HG02798 (cell line): ENCODE results near the gene SUPT7L.
A peak's percentile ranks its signal among the peaks of the same experiment; 100 is the strongest.

Experiments used
- ATAC-seq: cut with Tn5 transposase; IDR thresholded peaks from one replicate; pipeline ENCODE4 v1.9.1; 2021; ENCODE audit warnings: mild to moderate bottlenecking; ENCODE audit not compliant: unreplicated experiment, poor library complexity

SUPT7L gene

DNA sequence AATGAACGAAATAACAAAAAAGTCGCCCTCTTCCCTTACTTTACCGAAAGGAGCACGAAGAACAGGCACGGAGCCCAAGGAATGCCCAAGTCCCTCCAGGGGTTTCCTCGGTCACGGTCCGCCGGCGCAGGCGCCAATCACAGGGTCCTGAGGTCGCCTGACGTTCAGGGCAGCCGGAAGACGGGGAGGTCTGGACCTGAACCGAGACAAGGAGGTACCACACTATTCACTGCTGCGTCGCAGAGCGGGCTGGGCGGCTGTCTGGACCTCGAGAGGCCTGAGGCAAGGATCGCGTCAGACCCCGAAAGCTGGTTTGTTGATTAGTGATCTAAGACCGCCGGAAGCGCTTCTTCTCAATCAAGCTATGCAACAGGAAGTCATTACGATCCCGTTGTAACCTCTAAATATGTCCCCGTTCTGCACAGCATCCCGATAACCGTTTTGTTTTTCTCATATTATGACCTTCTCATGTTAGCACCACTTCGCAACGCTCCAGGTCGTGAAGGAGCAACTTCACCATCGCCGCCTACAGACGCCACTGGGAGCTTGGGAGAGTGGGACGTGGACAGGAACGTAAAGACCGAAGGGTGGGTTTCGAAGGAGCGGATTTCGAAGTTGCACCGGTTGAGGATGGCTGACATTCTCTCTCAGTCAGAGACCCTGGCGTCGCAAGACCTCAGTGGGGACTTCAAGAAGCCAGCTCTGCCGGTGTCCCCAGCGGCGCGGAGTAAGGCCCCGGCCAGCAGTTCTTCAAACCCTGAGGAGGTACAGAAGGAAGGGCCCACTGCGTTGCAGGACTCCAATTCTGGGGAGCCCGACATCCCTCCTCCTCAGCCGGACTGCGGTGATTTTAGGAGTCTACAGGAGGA is at the start of gene SUPT7L, which contains the start of gene SLC4A1AP:
Gene SUPT7L, minus strand, starts transcription at position 330 of the 869 bp plus-strand sequence. CDS start 1,422 bp downstream, outside the sequence.
Gene SLC4A1AP, plus strand, starts transcription at position 605 of the 869 bp plus-strand sequence. Its CDS starts 26 bp downstream, at position 631.
- peak; percentile 79 for ATAC-seq

DNA sequence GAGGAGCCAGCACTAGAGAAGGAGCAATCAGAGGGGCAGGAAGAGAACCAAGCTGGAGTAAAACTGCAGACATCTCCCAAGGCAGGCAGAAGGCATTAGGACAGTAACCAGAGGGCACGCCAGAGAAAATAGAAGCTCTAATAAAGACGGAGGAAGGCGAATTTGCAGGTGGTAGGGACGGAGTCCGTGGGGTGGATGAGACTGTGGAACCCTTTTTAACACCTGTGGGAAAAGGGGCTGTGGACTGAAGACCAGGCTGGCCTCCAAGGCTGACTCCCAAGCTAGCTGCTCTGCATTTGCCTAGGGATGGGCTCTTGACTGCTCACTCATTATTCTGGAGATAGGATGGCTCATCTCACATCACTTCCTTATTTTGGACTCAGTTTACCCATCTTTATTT is 49.8 kb upstream of the SUPT7L start:
- no peak for ATAC-seq

GRCh38 chr2:27712522-27712921 is 49.1 kb upstream of the SUPT7L start:
- ATAC-seq = no peak

DNA sequence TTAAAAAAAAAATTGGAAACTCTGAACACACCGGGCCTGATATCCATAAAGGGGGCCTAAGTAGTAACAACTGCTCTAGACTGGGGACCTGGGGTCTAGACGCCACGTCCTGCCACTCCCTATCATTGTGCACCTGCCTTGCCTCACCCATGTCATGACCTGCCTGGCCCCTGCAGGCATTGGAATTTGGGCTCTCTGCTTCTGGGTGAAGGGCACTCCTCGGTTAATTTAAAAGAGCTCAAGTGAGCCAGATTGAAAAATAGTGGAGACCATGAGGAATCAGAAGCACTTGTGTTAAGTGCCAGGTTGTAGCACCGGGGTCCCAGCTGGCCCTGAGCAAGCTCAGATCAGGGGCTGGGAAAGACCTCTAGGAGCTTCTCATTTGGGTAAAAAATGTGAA is 48.4 kb upstream of the SUPT7L start:
- no peak for ATAC-seq

DNA sequence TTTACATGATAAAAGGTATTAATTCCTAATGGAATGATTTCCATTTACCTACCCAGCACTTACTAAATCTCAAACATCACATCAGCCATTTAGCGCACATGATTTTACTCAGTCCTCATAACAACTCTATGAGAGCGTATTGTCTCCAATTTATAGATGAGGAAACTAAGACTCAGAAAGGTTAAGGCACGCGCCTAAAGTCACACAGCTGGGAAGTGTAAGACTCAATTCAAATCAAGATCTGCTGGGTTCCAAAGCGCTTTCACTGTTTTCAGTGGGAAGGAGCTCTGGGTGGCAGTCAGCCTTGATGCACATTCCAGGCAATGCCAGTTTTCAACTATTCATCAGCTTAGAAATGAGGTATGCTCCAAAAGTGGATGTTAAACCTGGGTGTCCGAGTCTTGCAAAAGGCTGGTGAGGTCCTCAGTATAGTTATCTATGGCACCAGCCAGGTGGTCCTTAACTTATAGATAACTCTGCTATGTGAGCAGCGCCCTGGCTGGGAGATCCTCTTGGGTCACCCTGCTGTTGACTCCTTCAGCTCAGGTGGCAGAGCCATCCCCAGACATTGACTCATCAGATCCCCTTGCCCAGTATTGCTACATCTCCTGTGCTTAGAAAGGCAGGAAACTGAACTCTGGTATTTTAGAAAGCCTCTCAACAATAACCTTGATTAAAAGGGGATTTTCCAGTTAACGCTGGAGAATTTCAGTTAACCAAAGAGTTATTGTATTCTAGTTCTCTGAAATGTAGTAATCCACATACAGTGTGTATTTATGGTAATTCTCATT is 47.4 kb upstream of the SUPT7L start:
- no peak for ATAC-seq

GRCh38 chr2:27709960-27710575 is 46.7 kb upstream of the SUPT7L start:
- no peak for ATAC-seq

DNA sequence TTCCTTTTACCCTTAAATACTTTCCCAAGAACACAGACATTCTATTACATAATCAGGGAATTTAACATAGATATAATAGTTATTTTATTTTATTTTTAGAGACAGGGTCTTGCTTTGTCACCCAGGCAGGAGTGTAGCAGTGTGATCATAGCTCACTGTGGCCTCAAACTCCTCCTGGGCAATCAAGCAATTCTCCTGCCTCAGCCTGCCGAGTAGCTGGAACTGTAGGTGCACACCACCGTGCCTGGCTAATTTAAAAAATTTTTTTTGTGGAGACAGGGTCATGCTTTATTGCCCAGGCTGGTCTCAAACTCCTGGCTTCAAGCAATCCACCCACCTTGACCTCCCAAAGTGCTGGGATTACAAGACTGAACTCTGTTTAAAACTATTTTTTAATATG is 45.9 kb upstream of the SUPT7L start:
- no peak for ATAC-seq

GRCh38 chr2:27708666-27709065 is 45.3 kb upstream of the SUPT7L start:
- no peak for ATAC-seq

DNA sequence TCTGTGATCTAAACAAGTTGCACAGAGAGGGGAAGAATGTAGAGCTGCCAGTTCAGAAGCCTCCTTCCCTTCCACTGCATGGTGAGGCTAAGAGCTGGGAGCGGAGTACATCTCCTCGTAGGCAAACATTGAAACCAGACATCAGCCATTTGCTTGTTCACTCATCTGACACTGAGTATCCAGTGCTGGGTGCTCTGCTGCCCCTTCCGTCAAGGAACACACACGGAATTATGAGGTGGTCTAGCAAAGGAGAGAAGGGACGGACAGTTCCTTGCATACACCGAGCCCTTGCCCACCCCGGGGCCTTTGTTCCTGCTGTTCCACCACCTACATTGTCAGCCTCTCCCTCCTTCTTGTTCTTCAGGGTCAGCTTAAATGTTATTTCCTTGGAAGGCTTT is 44.8 kb upstream of the SUPT7L start:
- ATAC-seq = no peak

DNA sequence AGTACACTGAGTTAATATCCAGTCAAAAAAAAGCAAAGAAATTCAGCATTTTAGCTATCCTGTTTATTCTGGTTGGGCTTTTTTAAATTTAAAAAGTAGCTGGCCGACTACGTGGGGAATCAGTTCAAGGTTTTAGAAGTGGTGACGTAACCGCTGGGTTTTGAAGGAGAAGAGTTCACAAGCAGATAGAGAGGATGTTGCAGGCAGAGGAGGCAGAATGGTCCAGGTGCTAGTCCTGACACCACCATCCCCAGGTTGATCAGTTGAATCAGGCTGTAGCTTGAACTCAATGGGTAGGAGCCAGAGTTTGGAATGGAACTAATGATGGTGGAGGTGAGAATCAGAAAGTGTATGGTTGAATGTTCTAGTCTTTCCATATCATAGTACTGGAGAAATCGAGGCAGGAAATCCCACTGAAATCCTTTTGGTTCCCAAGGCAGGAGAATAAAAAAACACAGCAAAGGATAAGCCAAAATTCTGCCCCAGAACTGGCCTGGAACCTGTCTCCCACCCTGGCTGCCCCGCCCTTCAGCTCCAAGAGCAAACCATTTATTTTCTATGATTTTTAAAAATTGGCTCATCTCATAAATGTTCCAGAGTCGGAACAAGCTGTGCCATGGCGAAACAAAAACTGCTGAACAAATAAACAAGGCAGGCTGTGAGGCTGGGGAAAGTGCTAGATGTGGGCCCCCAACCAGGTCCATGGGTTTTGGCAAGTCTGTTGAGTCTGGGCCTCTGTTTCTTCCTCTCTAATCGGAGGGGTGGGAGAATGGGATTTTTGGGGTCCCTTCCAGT is 44.2 kb upstream of the SUPT7L start:
- no peak for ATAC-seq

DNA sequence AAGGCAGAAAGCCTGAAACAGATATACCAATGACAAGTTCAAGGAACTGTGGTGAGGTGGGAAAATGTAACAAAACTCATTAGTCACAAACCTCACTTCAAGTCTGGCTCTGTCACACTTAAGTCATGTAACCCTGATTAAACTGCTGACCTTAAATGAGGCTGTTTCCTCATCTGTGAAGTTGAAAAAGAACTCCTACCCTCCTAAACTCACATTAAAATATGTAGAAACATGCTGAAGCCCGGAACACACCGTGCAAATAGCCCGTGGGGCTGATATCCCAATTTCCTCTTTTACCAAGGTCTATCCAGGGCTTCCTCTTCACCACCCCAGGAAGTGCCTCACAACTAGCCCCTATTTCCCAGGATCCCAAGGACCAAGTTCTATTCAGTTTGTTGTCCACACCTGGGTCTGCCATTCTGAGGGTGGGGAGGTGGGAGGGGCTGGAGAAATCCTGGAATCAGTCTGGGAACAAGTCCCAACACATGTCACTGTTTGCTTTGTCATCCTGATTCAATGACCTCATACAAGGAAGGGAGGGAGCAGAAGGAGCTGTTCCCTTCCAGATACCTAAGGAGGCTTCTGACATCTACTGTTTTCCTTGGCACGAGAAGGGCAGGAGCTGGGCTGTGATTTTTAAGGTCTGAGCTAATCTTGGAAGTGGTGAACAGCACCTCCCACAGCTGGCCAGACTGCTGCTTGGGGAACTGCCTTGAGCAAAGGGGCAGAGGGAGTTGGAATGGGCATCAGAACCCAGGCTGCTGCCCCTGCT is 42.6 kb upstream of the SUPT7L start:
- ATAC-seq = no peak

DNA sequence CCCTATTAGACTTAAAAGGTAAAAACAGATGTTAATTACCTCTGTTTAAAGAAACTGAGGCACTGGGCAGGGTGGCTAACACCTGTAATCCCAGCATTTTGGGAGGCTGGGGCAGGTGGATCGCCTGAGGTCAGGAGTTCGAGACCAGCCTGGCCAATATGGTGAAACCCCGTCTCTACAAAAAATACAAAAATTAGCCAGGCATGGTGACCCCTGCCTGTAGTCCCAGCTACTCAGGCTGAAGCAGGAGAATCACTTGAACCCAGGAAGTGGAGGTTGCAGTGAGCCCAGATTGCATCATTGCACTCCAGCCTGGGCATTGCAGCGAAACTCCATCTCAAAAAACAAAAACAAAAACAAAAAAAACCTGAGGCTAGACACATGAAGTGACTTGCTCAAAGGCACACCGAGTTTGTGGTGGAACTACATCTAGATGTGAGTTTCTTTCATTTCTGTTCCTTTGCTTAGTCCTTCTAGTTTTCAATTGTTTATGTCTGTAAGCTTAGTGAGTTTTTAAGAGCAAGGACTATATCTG is 41.0 kb upstream of the SUPT7L start:
- ATAC-seq = no peak

- no peak for ATAC-seq
Measured at GRCh38 chr2:27703638-27704341, 40.4 kb upstream of the SUPT7L start.

DNA sequence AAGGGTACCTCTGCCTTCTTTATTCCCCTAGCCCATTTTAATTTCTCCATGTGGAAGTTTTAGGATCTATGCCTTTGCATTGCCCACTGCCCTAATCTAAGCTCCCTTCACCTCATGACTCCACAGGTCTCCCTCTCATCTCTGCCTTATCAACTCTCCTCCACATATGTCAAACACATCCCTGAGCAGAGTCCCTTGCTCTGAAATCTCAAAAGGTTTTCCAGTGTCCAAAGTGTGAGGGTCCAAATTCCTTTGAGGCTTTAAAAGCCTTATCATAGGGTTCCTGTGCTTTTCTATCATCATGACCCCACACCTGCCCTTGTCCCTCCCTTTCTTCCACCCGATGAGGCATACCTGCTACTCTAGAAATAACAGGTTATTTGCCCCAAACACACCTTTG is 38.9 kb upstream of the SUPT7L start:
- no peak for ATAC-seq

- no peak for ATAC-seq
Measured at GRCh38 chr2:27701676-27702075, 38.3 kb upstream of the SUPT7L start.

DNA sequence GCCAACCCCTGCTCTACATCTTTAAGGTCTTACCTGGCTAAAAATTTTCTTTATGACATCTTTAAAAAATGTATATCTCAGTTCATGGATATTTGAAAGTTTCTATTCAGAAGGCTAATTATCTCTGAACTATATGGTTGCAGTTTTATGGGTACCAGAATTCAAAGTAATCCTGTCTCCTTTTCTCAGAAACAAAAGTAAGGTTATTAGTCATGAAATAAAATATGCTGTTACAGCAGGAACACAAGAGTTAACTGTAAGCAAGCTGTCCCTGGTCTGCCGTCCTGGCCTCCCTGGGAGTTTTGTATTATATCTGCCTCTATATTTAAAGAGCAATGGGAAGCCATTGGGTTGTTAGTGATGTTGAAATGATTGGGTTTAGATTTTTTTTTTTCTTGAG is 34.2 kb upstream of the SUPT7L start:
- no peak for ATAC-seq

GRCh38 chr2:27690052-27690451 is 26.6 kb upstream of the SUPT7L start:
- no peak for ATAC-seq

GRCh38 chr2:27689424-27689823 is 26.0 kb upstream of the SUPT7L start:
- ATAC-seq = no peak

GRCh38 chr2:27687232-27687631 is 23.8 kb upstream of the SUPT7L start:
- ATAC-seq = no peak
